ENCODE results near the gene LRGUK.

LRGUK gene

DNA sequence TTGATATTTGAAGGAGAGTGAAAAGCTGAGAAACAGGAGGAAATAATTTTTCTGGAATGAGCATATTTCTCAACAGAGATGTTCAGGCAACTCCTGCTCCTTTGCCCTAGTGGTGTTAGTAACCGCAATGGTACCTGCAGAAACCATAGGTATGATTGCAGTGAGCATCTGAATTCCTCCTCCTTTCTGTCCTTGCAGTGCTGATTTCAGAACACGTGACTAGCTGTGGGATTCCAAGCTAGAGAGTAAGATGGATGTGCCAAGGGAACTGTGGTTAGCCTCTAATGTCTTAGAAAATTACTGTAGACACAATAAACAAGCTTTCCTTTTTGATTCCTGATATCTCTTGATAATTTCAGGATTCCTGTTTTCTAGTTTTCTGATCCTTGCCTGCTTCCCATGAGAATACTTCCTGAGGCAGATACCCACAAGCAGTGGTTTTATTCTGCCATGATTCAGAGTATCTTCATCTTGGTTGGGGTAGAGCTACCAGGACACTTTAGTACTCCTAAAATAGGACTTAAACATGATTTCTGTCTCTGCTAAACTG is 27.5 kb downstream of the LRGUK start:
- no peak for TF ChIP-seq CTCF (IDR thresholded peaks at IDR 0.05; ENCODE audit: extremely low read depth, missing control alignments)
- DNase-seq (ENCODE audit: low spot score), result no peak

- TF ChIP-seq CTCF (IDR thresholded peaks at IDR 0.05; ENCODE audit: extremely low read depth, missing control alignments), result no peak
- no peak for DNase-seq (ENCODE audit: low spot score)
Observed at GRCh38 chr7:134155206-134155605, 28.1 kb downstream of the LRGUK start.

GRCh38 chr7:134155871-134156270 is 28.7 kb downstream of the LRGUK start:
- no peak for TF ChIP-seq CTCF (IDR thresholded peaks at IDR 0.05; ENCODE audit: extremely low read depth, missing control alignments)
- DNase-seq (ENCODE audit: low spot score), result no peak

DNA sequence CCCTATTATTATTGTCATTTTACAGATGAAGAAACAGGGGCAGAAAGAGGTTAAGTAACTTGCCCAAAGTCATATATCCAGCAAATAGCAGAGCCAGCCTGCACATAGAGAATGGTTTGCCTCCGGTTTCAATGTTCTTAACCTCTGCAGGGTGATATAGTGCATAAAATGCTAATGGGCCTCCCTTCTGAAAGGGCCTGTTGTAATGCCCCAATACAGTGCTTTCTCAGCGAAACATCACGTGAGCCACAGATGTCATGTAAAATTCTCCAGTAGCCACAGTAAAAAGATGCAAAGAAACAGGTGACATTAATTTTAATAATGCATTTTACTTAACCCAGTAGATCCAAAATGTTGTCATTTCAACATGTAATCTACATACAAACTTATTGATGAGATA is 38.1 kb downstream of the LRGUK start:
- no peak for DNase-seq (ENCODE audit: low spot score)
- TF ChIP-seq CTCF (IDR thresholded peaks at IDR 0.05; ENCODE audit: extremely low read depth, missing control alignments), result no peak

DNA sequence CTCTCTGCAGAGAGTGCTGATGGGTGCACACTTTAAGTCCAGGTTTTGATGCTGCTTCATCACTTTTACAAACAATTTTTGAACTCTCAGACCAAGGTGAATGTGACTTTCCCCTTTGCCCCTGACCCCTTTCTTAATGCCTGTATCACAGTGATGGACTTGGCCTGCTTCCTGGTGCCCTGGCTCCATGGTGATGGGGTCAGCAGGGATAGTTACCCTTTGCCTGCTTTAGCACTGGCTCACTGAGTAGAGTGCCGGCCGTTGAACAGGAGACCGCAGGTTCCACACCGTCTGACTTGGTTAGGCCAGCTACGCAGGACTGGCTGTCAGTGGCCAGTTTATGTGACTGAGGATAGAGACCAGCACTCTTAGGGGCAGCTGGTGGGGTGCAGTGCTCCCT is 40.1 kb downstream of the LRGUK start:
- TF ChIP-seq CTCF (IDR thresholded peaks at IDR 0.05; ENCODE audit: extremely low read depth, missing control alignments), result no peak
- no peak for DNase-seq (ENCODE audit: low spot score)

GRCh38 chr7:134167841-134168240 is 40.7 kb downstream of the LRGUK start:
- no peak for DNase-seq (ENCODE audit: low spot score)
- TF ChIP-seq CTCF (IDR thresholded peaks at IDR 0.05; ENCODE audit: extremely low read depth, missing control alignments), result no peak

DNA sequence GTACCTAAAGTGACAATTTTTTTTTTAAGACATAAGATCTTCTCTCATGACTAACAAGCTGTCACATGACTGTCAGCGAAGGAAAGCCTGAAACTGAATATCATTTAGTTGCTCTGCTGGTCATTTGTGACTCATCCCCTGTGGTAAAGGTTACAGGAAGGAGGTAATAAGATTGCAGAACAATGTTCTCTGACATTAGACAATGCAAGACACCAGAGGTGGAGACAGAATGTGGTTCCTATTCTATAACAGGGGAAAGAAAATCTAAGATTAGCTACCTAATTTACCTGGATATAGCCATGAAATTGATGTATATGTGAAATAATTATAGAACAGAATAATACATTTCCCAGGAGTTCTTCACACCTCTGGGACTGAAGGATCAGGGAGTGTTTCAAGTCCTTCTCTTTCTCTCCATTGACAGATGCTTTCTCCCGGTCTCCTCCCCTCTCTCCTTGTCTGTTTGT is 47.7 kb downstream of the LRGUK start:
- peak; percentile 52 for DNase-seq (ENCODE audit: low spot score)

More for the DNA sequence above, 47.7 kb downstream of the LRGUK start:
- TF ChIP-seq CTCF (IDR thresholded peaks at IDR 0.05; ENCODE audit: extremely low read depth, missing control alignments), result no peak
